HepG2 (cell line): ENCODE results near the gene EEF2. TPM values are rescaled to one million over a fixed set of nuclear protein-coding genes. Genes with fewer than 3 reads are reported as not detected.

Experiments
- AGO2 ChIP-seq: fragments of 200-400 bp; formaldehyde crosslinking; optimal IDR thresholded peaks from 2 replicates; pipeline ENCODE3; 2017; ENCODE audit warnings: mild to moderate bottlenecking, low read depth, low read length, moderate library complexity
- ATF7-NPFF ChIP-seq: sonication (generic); formaldehyde crosslinking; IDR thresholded peaks from 2 replicates; pipeline ENCODE4 v1.8.1; 2023; ENCODE audit warnings: mild to moderate bottlenecking, low read depth, missing genetic modification reagents, moderate library complexity
- ATM ChIP-seq: fragments of 450-650 bp; IDR thresholded peaks from 2 replicates; pipeline ENCODE4 v1.7.1; 2017; ENCODE audit warnings: mild to moderate bottlenecking, borderline replicate concordance
- FOSL1 ChIP-seq: sonication (generic); formaldehyde crosslinking; IDR thresholded peaks from 2 replicates; pipeline ENCODE4 v1.9.0; 2021; ENCODE audit warnings: missing genetic modification reagents, borderline replicate concordance
- HES4 ChIP-seq: sonication (generic); formaldehyde crosslinking; IDR thresholded peaks from 2 replicates; pipeline ENCODE4 v1.9.0; 2021; ENCODE audit warnings: mild to moderate bottlenecking, missing genetic modification reagents, borderline replicate concordance
- KDM5A ChIP-seq: fragments of 200-600 bp; sonication (generic); IDR thresholded peaks from 2 replicates; pipeline ENCODE4 v1.7.0; 2018; ENCODE audit warnings: antibody characterized with exemption, mild to moderate bottlenecking, low read length, borderline replicate concordance
- MBNL3 ChIP-seq: fragments of 250-450 bp; sonication (Bioruptor Pico); conservative IDR thresholded peaks from 2 replicates; pipeline ENCODE4 v1.8.0; 2022; ENCODE audit warnings: mild to moderate bottlenecking, inconsistent platforms
- PAWR ChIP-seq: sonication (generic); formaldehyde crosslinking; IDR thresholded peaks from 2 replicates; pipeline ENCODE4 v1.4.0; 2020; ENCODE audit warnings: missing genetic modification reagents, mild to moderate bottlenecking, borderline replicate concordance
- POLR2G ChIP-seq: fragments of 200-400 bp; formaldehyde crosslinking; IDR thresholded peaks from 2 replicates; pipeline ENCODE4 v1.6.1; 2018; ENCODE audit warnings: mild to moderate bottlenecking, low read depth, low read length, moderate library complexity
- RFX3 ChIP-seq: IDR thresholded peaks from 2 replicates; pipeline ENCODE4 v1.6.1; 2016; ENCODE audit warnings: missing biosample characterization, missing genetic modification reagents
- U2AF2 ChIP-seq: fragments of 200-400 bp; formaldehyde crosslinking; IDR thresholded peaks from 2 replicates; pipeline ENCODE4 v1.6.1; 2017; ENCODE audit warnings: low read depth, mild to moderate bottlenecking, low read length
- ZBTB21 ChIP-seq: sonication (generic); formaldehyde crosslinking; IDR thresholded peaks from 2 replicates; pipeline ENCODE4 v1.4.0; 2020; ENCODE audit warnings: missing genetic modification reagents
- ZBTB3 ChIP-seq: sonication (generic); formaldehyde crosslinking; IDR thresholded peaks from 2 replicates; pipeline ENCODE4 v1.4.0; 2020; ENCODE audit warnings: low read depth, mild to moderate bottlenecking, moderate library complexity, missing genetic modification reagents, borderline replicate concordance
- ZNF24 ChIP-seq: fragments of 450-650 bp; IDR thresholded peaks from 2 replicates; pipeline ENCODE4 v1.6.1; 2017; ENCODE audit warnings: antibody characterized with exemption, mild to moderate bottlenecking
- ZNF367 ChIP-seq: sonication (generic); formaldehyde crosslinking; IDR thresholded peaks from 2 replicates; pipeline ENCODE4 v1.4.0; 2020; ENCODE audit warnings: missing genetic modification reagents, borderline replicate concordance
- ZNF570 ChIP-seq: sonication (generic); formaldehyde crosslinking; IDR thresholded peaks from 2 replicates; pipeline ENCODE4 v1.4.0; 2020; ENCODE audit warnings: mild to moderate bottlenecking, missing genetic modification reagents, borderline replicate concordance
- ZNF790 ChIP-seq: sonication (generic); formaldehyde crosslinking; IDR thresholded peaks from 2 replicates; pipeline ENCODE4 v1.8.0; 2022; ENCODE audit warnings: missing genetic modification reagents, mild to moderate bottlenecking, borderline replicate concordance
- ZNF816 ChIP-seq: sonication (generic); formaldehyde crosslinking; IDR thresholded peaks from 2 replicates; pipeline ENCODE4 v1.8.0; 2022; ENCODE audit warnings: missing genetic modification reagents, mild to moderate bottlenecking, borderline replicate concordance
- ZNF83 ChIP-seq: sonication (generic); formaldehyde crosslinking; IDR thresholded peaks from 2 replicates; pipeline ENCODE4 v1.4.0; 2020; ENCODE audit warnings: missing genetic modification reagents, mild to moderate bottlenecking, borderline replicate concordance
- ZNF878 ChIP-seq: sonication (generic); formaldehyde crosslinking; IDR thresholded peaks from 2 replicates; pipeline ENCODE4 v1.8.1; 2023; ENCODE audit warnings: mild to moderate bottlenecking, missing genetic modification reagents, moderate library complexity
- ZZZ3 ChIP-seq: sonication (generic); formaldehyde crosslinking; IDR thresholded peaks from 2 replicates; pipeline ENCODE4 v1.4.0; 2020; ENCODE audit warnings: missing genetic modification reagents, mild to moderate bottlenecking, borderline replicate concordance
- polyA plus RNA-seq, 8 experiments: library from polyadenylated mRNA; depleted of rRNA in 3 of 8; stranded (reverse) in 7 of 8; unstranded in 1 of 8; fragments of >200 nt; fragmentation: Illumina TruSeq in 4 of 8; extraction: Trizol in 4 of 8; gene quantifications; 2 replicates each; pipeline versions ENCODE4 v1.2.1 to v1.2.3, GENCODE V29; 2011 to 2016; ENCODE audit warnings: low read depth in 4 of 8, missing spikeins in 1 of 8, mixed read lengths in 1 of 8; ENCODE audit not compliant: insufficient read depth in 1 of 8
- total RNA-seq, 5 experiments: library from RNA; depleted of rRNA; stranded (reverse); fragments of >200 nt; fragmentation: Illumina TruSeq; extraction: Trizol; gene quantifications; 2 replicates each; pipeline ENCODE4 v1.2.3, GENCODE V29; 2016; ENCODE audit warnings: low read depth in 1 of 5
- TF ChIP-seq, protein P1 (sequence below): IDR thresholded peaks from 2 replicates; pipeline ENCODE4 v1.6.1; 2012; ENCODE audit warnings: low read length, improper control_type of control experiment
- TF ChIP-seq, protein P2 (sequence below): sonication (generic); formaldehyde crosslinking; IDR thresholded peaks from 2 replicates; pipeline ENCODE4 v1.8.1; 2023; ENCODE audit warnings: missing genetic modification reagents, mild to moderate bottlenecking, borderline replicate concordance
- TF ChIP-seq, protein P3 (sequence below): sonication (generic); formaldehyde crosslinking; IDR thresholded peaks from 2 replicates; pipeline ENCODE4 v1.5.0; 2020; ENCODE audit warnings: missing genetic modification reagents
- TF ChIP-seq, protein P4 (sequence below): sonication (generic); formaldehyde crosslinking; IDR thresholded peaks from 2 replicates; pipeline ENCODE4 v1.5.0; 2020; ENCODE audit warnings: missing genetic modification reagents, mild to moderate bottlenecking, borderline replicate concordance

The EEF2 gene
- total and polyA plus RNA-seq, 2 of the 13 experiments (the other 11 are each of a cell fraction or from before 2014, with no cell fraction given): 1,441 to 1,777 TPM

DNA sequence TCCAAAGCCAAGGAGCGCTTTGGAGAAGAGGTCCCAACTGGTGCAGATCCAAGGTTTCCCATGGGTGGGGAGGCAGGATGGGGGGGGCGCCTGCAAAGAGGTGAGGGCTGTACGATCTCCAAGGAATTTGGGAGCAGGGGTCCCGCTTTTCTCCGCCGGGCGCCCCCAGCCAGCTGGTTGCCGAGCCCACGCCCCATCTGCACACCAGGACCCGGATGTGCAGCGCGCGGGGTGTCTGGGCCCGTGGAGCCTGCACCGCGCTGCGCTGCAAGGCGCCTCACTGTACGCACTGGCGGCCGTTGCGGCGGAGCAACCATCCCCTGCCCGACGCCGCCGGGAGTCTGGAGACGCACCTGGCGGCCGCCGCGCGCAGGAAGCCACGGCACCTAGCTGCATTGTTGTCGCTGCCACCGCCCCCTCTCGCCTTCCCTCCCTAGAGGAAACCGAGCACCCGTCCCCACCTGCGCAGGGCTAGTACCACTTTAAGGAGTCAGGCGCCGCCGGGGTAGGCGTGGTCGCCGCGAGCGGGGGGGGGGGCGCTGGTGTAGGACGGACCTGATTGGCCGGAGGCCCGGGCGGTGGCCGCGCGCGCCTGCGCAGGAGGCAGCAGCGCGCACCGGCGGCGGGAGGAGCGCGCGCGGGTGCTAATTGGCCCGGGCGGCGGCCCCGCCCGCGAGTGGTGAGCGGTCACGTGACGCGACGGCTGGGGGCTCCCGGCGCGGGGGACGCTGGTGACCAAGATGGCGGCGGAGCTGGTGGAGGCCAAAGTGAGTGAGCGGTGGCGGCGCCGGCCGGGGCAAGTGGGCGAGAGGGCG lies 22.0 kb upstream of the EEF2 start, which contains the start of gene PIAS4 (continued):
- TF ChIP-seq AGO2 (peak; percentile 70), ZNF570 (CRISPR knock-in tag) (no peak), ATM (no peak), U2AF2 (no peak), ZNF367 (CRISPR knock-in tag) (no peak), ZBTB21 (CRISPR knock-in tag) (no peak), MBNL3 (CRISPR knock-in tag) (no peak), POLR2G (peak; percentile 80), ZNF878 (CRISPR knock-in tag) (no peak), ZNF816 (CRISPR knock-in tag) (no peak), ZNF790 (CRISPR knock-in tag) (peak; percentile 76; the same call in 1 of the 2 replicates), RFX3 (CRISPR knock-in tag) (no peak), FOSL1 (no peak), ZBTB3 (CRISPR knock-in tag) (peak; percentile 83), ATF7-NPFF (CRISPR knock-in tag) (no peak; the same call in 1 of the 2 replicates), KDM5A (peak; percentile 24; the same call in 1 of the 2 replicates), ZNF24 (no peak), ZNF83 (peak; percentile 65; the same call in 1 of the 2 replicates), HES4 (CRISPR knock-in tag) (peak; percentile 71; the same call in 1 of the 2 replicates), PAWR (CRISPR knock-in tag) (no peak), ZZZ3 (CRISPR knock-in tag) (peak; percentile 50; the same call in 1 of the 2 replicates)
- TF ChIP-seq, protein P1, sequence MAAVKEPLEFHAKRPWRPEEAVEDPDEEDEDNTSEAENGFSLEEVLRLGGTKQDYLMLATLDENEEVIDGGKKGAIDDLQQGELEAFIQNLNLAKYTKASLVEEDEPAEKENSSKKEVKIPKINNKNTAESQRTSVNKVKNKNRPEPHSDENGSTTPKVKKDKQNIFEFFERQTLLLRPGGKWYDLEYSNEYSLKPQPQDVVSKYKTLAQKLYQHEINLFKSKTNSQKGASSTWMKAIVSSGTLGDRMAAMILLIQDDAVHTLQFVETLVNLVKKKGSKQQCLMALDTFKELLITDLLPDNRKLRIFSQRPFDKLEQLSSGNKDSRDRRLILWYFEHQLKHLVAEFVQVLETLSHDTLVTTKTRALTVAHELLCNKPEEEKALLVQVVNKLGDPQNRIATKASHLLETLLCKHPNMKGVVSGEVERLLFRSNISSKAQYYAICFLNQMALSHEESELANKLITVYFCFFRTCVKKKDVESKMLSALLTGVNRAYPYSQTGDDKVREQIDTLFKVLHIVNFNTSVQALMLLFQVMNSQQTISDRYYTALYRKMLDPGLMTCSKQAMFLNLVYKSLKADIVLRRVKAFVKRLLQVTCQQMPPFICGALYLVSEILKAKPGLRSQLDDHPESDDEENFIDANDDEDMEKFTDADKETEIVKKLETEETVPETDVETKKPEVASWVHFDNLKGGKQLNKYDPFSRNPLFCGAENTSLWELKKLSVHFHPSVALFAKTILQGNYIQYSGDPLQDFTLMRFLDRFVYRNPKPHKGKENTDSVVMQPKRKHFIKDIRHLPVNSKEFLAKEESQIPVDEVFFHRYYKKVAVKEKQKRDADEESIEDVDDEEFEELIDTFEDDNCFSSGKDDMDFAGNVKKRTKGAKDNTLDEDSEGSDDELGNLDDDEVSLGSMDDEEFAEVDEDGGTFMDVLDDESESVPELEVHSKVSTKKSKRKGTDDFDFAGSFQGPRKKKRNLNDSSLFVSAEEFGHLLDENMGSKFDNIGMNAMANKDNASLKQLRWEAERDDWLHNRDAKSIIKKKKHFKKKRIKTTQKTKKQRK: no peak
- TF ChIP-seq, protein P2, sequence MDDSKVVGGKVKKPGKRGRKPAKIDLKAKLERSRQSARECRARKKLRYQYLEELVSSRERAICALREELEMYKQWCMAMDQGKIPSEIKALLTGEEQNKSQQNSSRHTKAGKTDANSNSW (CRISPR knock-in tag): 0 out of 2 replicates have a peak, but pooled peaks have one; percentile 70
- TF ChIP-seq, protein P3, sequence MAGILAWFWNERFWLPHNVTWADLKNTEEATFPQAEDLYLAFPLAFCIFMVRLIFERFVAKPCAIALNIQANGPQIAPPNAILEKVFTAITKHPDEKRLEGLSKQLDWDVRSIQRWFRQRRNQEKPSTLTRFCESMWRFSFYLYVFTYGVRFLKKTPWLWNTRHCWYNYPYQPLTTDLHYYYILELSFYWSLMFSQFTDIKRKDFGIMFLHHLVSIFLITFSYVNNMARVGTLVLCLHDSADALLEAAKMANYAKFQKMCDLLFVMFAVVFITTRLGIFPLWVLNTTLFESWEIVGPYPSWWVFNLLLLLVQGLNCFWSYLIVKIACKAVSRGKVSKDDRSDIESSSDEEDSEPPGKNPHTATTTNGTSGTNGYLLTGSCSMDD (CRISPR knock-in tag): no peak
- TF ChIP-seq, protein P4, sequence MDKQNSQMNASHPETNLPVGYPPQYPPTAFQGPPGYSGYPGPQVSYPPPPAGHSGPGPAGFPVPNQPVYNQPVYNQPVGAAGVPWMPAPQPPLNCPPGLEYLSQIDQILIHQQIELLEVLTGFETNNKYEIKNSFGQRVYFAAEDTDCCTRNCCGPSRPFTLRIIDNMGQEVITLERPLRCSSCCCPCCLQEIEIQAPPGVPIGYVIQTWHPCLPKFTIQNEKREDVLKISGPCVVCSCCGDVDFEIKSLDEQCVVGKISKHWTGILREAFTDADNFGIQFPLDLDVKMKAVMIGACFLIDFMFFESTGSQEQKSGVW: no peak
